ENCODE data around the gene GNG3. TPM values are rescaled to one million over a fixed set of nuclear protein-coding genes. Genes with fewer than 3 reads are reported as not detected.

Gene GNG3
- total RNA-seq, 1 donor from 2014 or later = not detected

GRCh38 chr11:62753736-62754603 is 46.5 kb downstream of the GNG3 start, which contains the start of gene ZBTB3:
Gene ZBTB3 (minus strand): TSS chr11:62754160. CDS start chr11:62753664, 496 bp downstream.
- Mint-ChIP-seq H3K4me3 (ENCODE audit: unreplicated experiment) (peak within 1 kb of the TSS; percentile 97), H3K36me3 (ENCODE audit: low read depth, unreplicated experiment) (peaks cover 2% of the 10 kb centered on the region), H3K27me3 (ENCODE audit: low read depth, unreplicated experiment) (no peaks in the 10 kb centered on the region), H3K4me1 (ENCODE audit: low read depth, unreplicated experiment) (peaks cover 5% of the 10 kb centered on the region), H3K9me3 (ENCODE audit: unreplicated experiment) (no peaks in the 10 kb centered on the region), H3K27ac (ENCODE audit: unreplicated experiment) (peak within 1 kb of the TSS; percentile 92)
- H3K9me3 ChIP-seq (ENCODE audit: insufficient read depth, low read depth, low read length) = no peaks in the 10 kb centered on the region
- peak within 1 kb of the TSS; percentile 96 for H2AFZ ChIP-seq (ENCODE audit: low read depth, low read length)
- no peaks in the 10 kb centered on the region for H4K20me1 ChIP-seq (ENCODE audit: insufficient read depth, low read length)
- peak within 1 kb of the TSS; percentile 85 for H3K4me3 ChIP-seq (ENCODE audit: insufficient read depth, low read depth, low read length)
- DNase-seq (ENCODE audit: low read depth) = peak; percentile 98
- H3K9ac ChIP-seq (ENCODE audit: low read length) = peak within 1 kb of the TSS; percentile 93
- peak within 1 kb of the TSS; percentile 91 for H3K27ac ChIP-seq (ENCODE audit: low read depth, low read length)
- FAIRE-seq = no peak
- peaks cover 4% of the 10 kb centered on the region for H3K4me1 ChIP-seq (ENCODE audit: insufficient read depth, low read length)
- H3K36me3 ChIP-seq (ENCODE audit: insufficient read depth, low read length) = no peaks in the 10 kb centered on the region
- H3K4me2 ChIP-seq (ENCODE audit: low read length) = peak within 1 kb of the TSS; percentile 81
- peaks cover 19% of the 10 kb centered on the region for H3K79me2 ChIP-seq (ENCODE audit: insufficient read depth, low read length)
- TF ChIP-seq CTCF (IDR thresholded peaks at IDR 0.05; ENCODE audit: insufficient read depth, low read depth, low read length) (no peak), EZH2 (IDR thresholded peaks at IDR 0.05; ENCODE audit: insufficient read depth, low read length) (no peak)
- no peaks in the 10 kb centered on the region for H3K27me3 ChIP-seq (ENCODE audit: insufficient read depth, low read length)

DNA sequence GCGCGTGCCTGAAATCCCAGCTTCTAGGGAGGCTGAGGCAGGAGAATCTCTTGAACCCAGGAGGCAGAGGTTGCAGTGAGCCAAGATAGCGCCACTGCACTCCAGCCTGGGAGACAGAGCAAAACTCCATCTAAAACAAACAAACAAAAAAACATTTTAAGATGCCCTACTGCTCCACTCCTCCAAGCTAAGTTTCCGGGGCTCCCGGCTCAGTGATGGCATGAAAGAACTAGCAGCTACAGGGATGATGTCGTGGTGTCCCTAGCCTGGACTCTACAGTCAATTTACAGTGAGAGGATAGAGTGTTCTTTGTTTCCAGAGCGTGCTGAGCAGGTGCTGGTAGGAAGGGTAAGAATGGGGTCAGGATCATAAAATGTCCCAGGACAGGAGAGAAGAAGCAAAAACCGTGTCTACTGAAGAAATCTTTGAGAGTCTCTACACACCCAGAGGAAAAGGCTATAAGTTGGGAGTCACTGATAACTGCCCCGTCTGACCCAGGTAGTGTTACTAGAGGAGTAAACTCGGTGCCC is 47.7 kb downstream of the GNG3 start:
- Mint-ChIP-seq H3K36me3 (ENCODE audit: low read depth, unreplicated experiment) (peaks cover 2% of the 10 kb centered on the region), H3K4me1 (ENCODE audit: low read depth, unreplicated experiment) (peaks cover 2% of the 10 kb centered on the region), H3K4me3 (ENCODE audit: unreplicated experiment) (no peak overlapping the region), H3K9me3 (ENCODE audit: unreplicated experiment) (no peaks in the 10 kb centered on the region), H3K27ac (ENCODE audit: unreplicated experiment) (no peak overlapping the region), H3K27me3 (ENCODE audit: low read depth, unreplicated experiment) (no peaks in the 10 kb centered on the region)
- no peak overlapping the region for H3K4me2 ChIP-seq (ENCODE audit: low read length)
- no peaks in the 10 kb centered on the region for H3K27me3 ChIP-seq (ENCODE audit: insufficient read depth, low read length)
- FAIRE-seq = no peak
- no peaks in the 10 kb centered on the region for H4K20me1 ChIP-seq (ENCODE audit: insufficient read depth, low read length)
- DNase-seq (ENCODE audit: low read depth) = no peak
- H3K36me3 ChIP-seq (ENCODE audit: insufficient read depth, low read length) = no peaks in the 10 kb centered on the region
- H3K4me3 ChIP-seq (ENCODE audit: insufficient read depth, low read depth, low read length) = no peak overlapping the region
- no peak overlapping the region for H2AFZ ChIP-seq (ENCODE audit: low read depth, low read length)
- H3K27ac ChIP-seq (ENCODE audit: low read depth, low read length) = no peak overlapping the region
- H3K9me3 ChIP-seq (ENCODE audit: insufficient read depth, low read depth, low read length) = no peaks in the 10 kb centered on the region
- peaks cover 4% of the 10 kb centered on the region for H3K4me1 ChIP-seq (ENCODE audit: insufficient read depth, low read length)
- H3K9ac ChIP-seq (ENCODE audit: low read length) = no peak overlapping the region
- H3K79me2 ChIP-seq (ENCODE audit: insufficient read depth, low read length) = peaks cover 19% of the 10 kb centered on the region
- TF ChIP-seq EZH2 (IDR thresholded peaks at IDR 0.05; ENCODE audit: insufficient read depth, low read length) (no peak), CTCF (IDR thresholded peaks at IDR 0.05; ENCODE audit: insufficient read depth, low read depth, low read length) (no peak)

Measured in astrocyte (in vitro differentiated cells and primary cell).